H1 (cell line): ENCODE measurements around the gene ELOVL1. TPM values are rescaled to one million over a fixed set of nuclear protein-coding genes. Genes with fewer than 3 reads are reported as not detected.

Experiments
- CTCF ChIA-PET: fragments of 300-600 bp; sonication (Branson Sonifier 250); formaldehyde crosslinking; loops from one replicate; lab custom pipeline; 2021; ENCODE audit not compliant: partially characterized antibody; lab: Charles Lee
- POLR2A ChIA-PET: fragments of 300-600 bp; sonication (Branson Sonifier 250); formaldehyde crosslinking; loops from one replicate; lab custom pipeline; 2021; ENCODE audit warnings: inconsistent platforms; ENCODE audit not compliant: partially characterized antibody; lab: Charles Lee
- DNase-seq, 2 experiments: peaks; one replicate each; pipeline versions ENCODE4 v3.0.0 to v3.0.0-alpha.2; 2010 to 2022; ENCODE audit warnings: low spot score in 2 of 2, low read depth in 1 of 2, mixed read lengths in 1 of 2
- FAIRE-seq: peaks from 2 replicates; lab custom pipeline; 2011; peaks lifted over from hg19 to GRCh38; lab: Jason Lieb, UNC
- H2AFZ ChIP-seq: 2 replicates; pipeline ENCODE4 v1.8.1; 2012; ENCODE audit warnings: low read length, inconsistent platforms
- H2AK5ac ChIP-seq: 2 replicates; pipeline ENCODE4 v1.6.1; 2013; ENCODE audit warnings: low read depth, low read length
- H2BK120ac ChIP-seq: replicated peaks from 2 replicates; pipeline ENCODE3; 2013; ENCODE audit warnings: low read depth, low read length, inconsistent platforms
- H2BK12ac ChIP-seq: 2 replicates; pipeline ENCODE4 v1.6.1; 2013; ENCODE audit warnings: low read depth, low read length
- H2BK15ac ChIP-seq: 2 replicates; pipeline ENCODE4 v1.6.1; 2013; ENCODE audit warnings: low read length
- H2BK20ac ChIP-seq: 2 replicates; pipeline ENCODE4 v1.6.1; 2013; ENCODE audit warnings: low read length
- H2BK5ac ChIP-seq: 2 replicates; pipeline ENCODE4 v1.6.1; 2013; ENCODE audit warnings: low read depth, low read length
- H3K14ac ChIP-seq: 2 replicates; pipeline ENCODE4 v1.6.1; 2013; ENCODE audit warnings: inconsistent platforms; ENCODE audit not compliant: insufficient read length
- H3K18ac ChIP-seq: 2 replicates; pipeline ENCODE4 v1.6.1; 2013; ENCODE audit warnings: low read length; ENCODE audit errors: extremely low read depth
- H3K23ac ChIP-seq: 2 replicates; pipeline ENCODE4 v1.6.1; 2013; ENCODE audit warnings: inconsistent platforms; ENCODE audit not compliant: insufficient read length
- H3K23me2 ChIP-seq: 2 replicates; pipeline ENCODE4 v1.6.1; 2013; ENCODE audit warnings: low read depth, low read length
- H3K27ac ChIP-seq: 2 replicates; pipeline ENCODE4 v1.6.1; 2011; ENCODE audit warnings: low read depth, low read length, inconsistent platforms
- H3K27me3 ChIP-seq, 4 experiments: replicated peaks in 1 of 4; 1 replicate in 1 of 4; 2 replicates in 3 of 4; pipeline versions ENCODE4 v1.6.1 to v1.8.1; 2011 to 2013; ENCODE audit warnings: low read length in 3 of 4, mild to moderate bottlenecking in 3 of 4, inconsistent platforms in 2 of 4, mixed read lengths in 2 of 4, moderate library complexity in 1 of 4; ENCODE audit not compliant: control insufficient read depth in 3 of 4, insufficient read depth in 3 of 4; ENCODE audit errors: extremely low read depth in 1 of 4
- H3K36me3 ChIP-seq, 4 experiments: 2 replicates each; pipeline versions ENCODE4 v1.6.1 to v1.8.1; 2011 to 2013; ENCODE audit warnings: mild to moderate bottlenecking in 4 of 4, low read length in 3 of 4, moderate library complexity in 2 of 4, control low read depth in 1 of 4, inconsistent platforms in 1 of 4; ENCODE audit not compliant: insufficient read depth in 4 of 4, control insufficient read depth in 2 of 4
- H3K4ac ChIP-seq: replicated peaks from 2 replicates; pipeline ENCODE3; 2013; ENCODE audit warnings: low read length, low read depth, mixed read lengths, inconsistent platforms; ENCODE audit not compliant: insufficient read length
- H3K4me1 ChIP-seq, 4 experiments: replicated peaks in 1 of 4; 1 replicate in 1 of 4; 2 replicates in 3 of 4; pipeline versions ENCODE4 v1.6.1 to v1.8.1; 2011 to 2013; ENCODE audit warnings: low read length in 3 of 4, inconsistent platforms in 2 of 4, mixed read lengths in 1 of 4; ENCODE audit not compliant: insufficient read depth in 4 of 4, control insufficient read depth in 3 of 4
- H3K4me2 ChIP-seq, 2 experiments: 2 replicates each; pipeline versions ENCODE4 v1.6.1 to v1.8.1; 2011 to 2013; ENCODE audit warnings: low read depth in 2 of 2, low read length in 2 of 2, control low read depth in 1 of 2, inconsistent platforms in 1 of 2, mild to moderate bottlenecking in 1 of 2; ENCODE audit not compliant: insufficient read depth in 1 of 2
- H3K4me3 ChIP-seq, 4 experiments: fragments of 200-600, 300-600 bp in 1 of 4; sonication (generic), shearing (Covaris generic), sonication (Bioruptor Twin) in 1 of 4; 2 replicates each; pipeline versions ENCODE4 v1.5.1 to v1.8.1; 2011 to 2016; ENCODE audit warnings: low read length in 4 of 4, low read depth in 3 of 4, control low read depth in 2 of 4, inconsistent platforms in 2 of 4, mild to moderate bottlenecking in 2 of 4, mixed read lengths in 1 of 4, moderate library complexity in 1 of 4; ENCODE audit not compliant: insufficient read depth in 2 of 4; ENCODE audit errors: extremely low read depth in 1 of 4
- H3K56ac ChIP-seq: replicated peaks from 2 replicates; pipeline ENCODE3; 2013; ENCODE audit warnings: low read depth, mild to moderate bottlenecking, mixed read lengths, low read length, inconsistent platforms; ENCODE audit not compliant: insufficient read length
- H3K79me1 ChIP-seq: 2 replicates; pipeline ENCODE4 v1.6.1; 2013; ENCODE audit warnings: low read depth, low read length, control low read depth
- H3K79me2 ChIP-seq, 2 experiments: 2 replicates each; pipeline versions ENCODE4 v1.6.1 to v1.8.1; 2012 to 2013; ENCODE audit warnings: low read length in 2 of 2, mild to moderate bottlenecking in 2 of 2, inconsistent platforms in 1 of 2; ENCODE audit not compliant: insufficient read depth in 2 of 2, control insufficient read depth in 1 of 2
- H3K9ac ChIP-seq, 4 experiments: replicated peaks in 1 of 4; 1 replicate in 1 of 4; 2 replicates in 3 of 4; pipeline versions ENCODE4 v1.6.1 to v1.8.1; 2011 to 2013; ENCODE audit warnings: low read depth in 3 of 4, low read length in 3 of 4, control low read depth in 2 of 4, mild to moderate bottlenecking in 2 of 4, moderate library complexity in 2 of 4, inconsistent platforms in 1 of 4; ENCODE audit errors: extremely low read depth in 1 of 4
- H3K9me3 ChIP-seq, 2 experiments: 2 replicates each; pipeline versions ENCODE4 v1.6.1 to v1.8.1; 2012 to 2013; ENCODE audit warnings: mild to moderate bottlenecking in 2 of 2, moderate library complexity in 2 of 2, control low read depth in 1 of 2, inconsistent platforms in 1 of 2, low read depth in 1 of 2, low read length in 1 of 2, mixed read lengths in 1 of 2; ENCODE audit not compliant: insufficient read depth in 2 of 2
- H4K20me1 ChIP-seq, 2 experiments: replicated peaks in 1 of 2; 2 replicates each; pipeline versions ENCODE3 to v1.8.1; 2011 to 2013; ENCODE audit warnings: inconsistent platforms in 2 of 2, low read length in 2 of 2, mild to moderate bottlenecking in 1 of 2; ENCODE audit not compliant: insufficient read depth in 2 of 2, control insufficient read depth in 1 of 2
- H4K5ac ChIP-seq: 2 replicates; pipeline ENCODE4 v1.6.1; 2013; ENCODE audit warnings: low read length, low read depth, mixed read lengths, inconsistent platforms; ENCODE audit not compliant: insufficient read length
- H4K8ac ChIP-seq: 2 replicates; pipeline ENCODE4 v1.8.0; 2013; ENCODE audit warnings: mild to moderate bottlenecking, moderate library complexity, low read length, inconsistent platforms; ENCODE audit not compliant: insufficient read depth; ENCODE audit errors: extremely low read depth
- H4K91ac ChIP-seq: replicated peaks from 2 replicates; pipeline ENCODE3; 2013; ENCODE audit warnings: low read length, mixed read lengths, inconsistent platforms; ENCODE audit not compliant: insufficient read length
- GABPA ChIP-seq: IDR thresholded peaks from 2 replicates; pipeline ENCODE4 v1.6.1; 2011; ENCODE audit warnings: mild to moderate bottlenecking, low read length, moderate library complexity, borderline replicate concordance; ENCODE audit not compliant: insufficient read depth
- MAFK ChIP-seq: IDR thresholded peaks from 2 replicates; pipeline ENCODE4 v1.6.1; 2012; ENCODE audit warnings: low read depth, mild to moderate bottlenecking, improper control_type of control experiment, low read length
- RFX5 ChIP-seq: IDR thresholded peaks from 2 replicates; pipeline ENCODE4 v1.6.1; 2011; ENCODE audit warnings: low read depth, low read length, improper control_type of control experiment, borderline replicate concordance
- SP4 ChIP-seq: IDR thresholded peaks from 2 replicates; pipeline ENCODE4 v1.6.1; 2012; ENCODE audit warnings: low read length, inconsistent platforms
- SUZ12 ChIP-seq: fragments of 200-600 bp; sonication (generic); IDR thresholded peaks from 2 replicates; pipeline ENCODE4 v1.6.1; 2012; ENCODE audit warnings: mild to moderate bottlenecking, inconsistent platforms, low read length, moderate library complexity, mixed read lengths
- WGBS, 2 experiments: shearing (Covaris generic) in 1 of 2; methylation state at CpG; one replicate each; pipeline versions ENCODE4 v1.1.6 to v1.1.7; 2013 to 2015; ENCODE audit warnings: low lambda C conversion rate in 2 of 2, mixed read lengths in 2 of 2, inconsistent platforms in 1 of 2, low coverage in 1 of 2, missing lambda C conversion rate in 1 of 2; ENCODE audit not compliant: insufficient replicate concordance in 2 of 2, insufficient coverage in 1 of 2, insufficient read length in 1 of 2; ENCODE audit errors: extremely low coverage in 1 of 2, missing lambda C conversion rate in 1 of 2; 5-methylcytosine and 5-hydroxymethylcytosine counted together
- polyA plus RNA-seq, 7 experiments: library from polyadenylated mRNA; depleted of rRNA in 3 of 7; stranded (reverse) in 5 of 7; unstranded in 2 of 7; fragments of >200 nt in 5 of 7; fragments of 200-250 nt in 2 of 7; gene quantifications; 1 replicate in 5 of 7; 2 replicates in 1 of 7; 4 replicates in 1 of 7; pipeline versions ENCODE4 v1.2.1 to v1.2.3, GENCODE V29; 2011 to 2013; ENCODE audit warnings: missing spikeins in 2 of 7, mixed read lengths in 2 of 7
- total RNA-seq: library from RNA; stranded (reverse); fragmentation: NEBNext Ultra II Directional; extraction: Animal tissue kit (Norgen Biotek cat#: 25700); gene quantifications from 2 replicates; pipeline ENCODE4 v1.2.1, GENCODE V29; 2021
- TF ChIP-seq, protein P1 (sequence below): IDR thresholded peaks from 2 replicates; pipeline ENCODE4 v1.6.1; 2012; ENCODE audit warnings: low read length, inconsistent platforms
- TF ChIP-seq, protein P2 (sequence below), 3 experiments: IDR thresholded peaks; 1 replicate in 2 of 3; 2 replicates in 1 of 3; pipeline versions ENCODE4 v1.5.1 to v1.6.1; 2011; ENCODE audit warnings: low read length in 3 of 3, mild to moderate bottlenecking in 3 of 3, inconsistent platforms in 2 of 3, low read depth in 1 of 3, moderate library complexity in 1 of 3; ENCODE audit not compliant: insufficient read depth in 1 of 3; ENCODE audit errors: control extremely low read depth in 1 of 3

ELOVL1 gene
- total and polyA plus RNA-seq, 2 of the 8 experiments (the other 6 are each of a cell fraction or from before 2014, with no cell fraction given) = 28.5 to 68.1 TPM

DNA sequence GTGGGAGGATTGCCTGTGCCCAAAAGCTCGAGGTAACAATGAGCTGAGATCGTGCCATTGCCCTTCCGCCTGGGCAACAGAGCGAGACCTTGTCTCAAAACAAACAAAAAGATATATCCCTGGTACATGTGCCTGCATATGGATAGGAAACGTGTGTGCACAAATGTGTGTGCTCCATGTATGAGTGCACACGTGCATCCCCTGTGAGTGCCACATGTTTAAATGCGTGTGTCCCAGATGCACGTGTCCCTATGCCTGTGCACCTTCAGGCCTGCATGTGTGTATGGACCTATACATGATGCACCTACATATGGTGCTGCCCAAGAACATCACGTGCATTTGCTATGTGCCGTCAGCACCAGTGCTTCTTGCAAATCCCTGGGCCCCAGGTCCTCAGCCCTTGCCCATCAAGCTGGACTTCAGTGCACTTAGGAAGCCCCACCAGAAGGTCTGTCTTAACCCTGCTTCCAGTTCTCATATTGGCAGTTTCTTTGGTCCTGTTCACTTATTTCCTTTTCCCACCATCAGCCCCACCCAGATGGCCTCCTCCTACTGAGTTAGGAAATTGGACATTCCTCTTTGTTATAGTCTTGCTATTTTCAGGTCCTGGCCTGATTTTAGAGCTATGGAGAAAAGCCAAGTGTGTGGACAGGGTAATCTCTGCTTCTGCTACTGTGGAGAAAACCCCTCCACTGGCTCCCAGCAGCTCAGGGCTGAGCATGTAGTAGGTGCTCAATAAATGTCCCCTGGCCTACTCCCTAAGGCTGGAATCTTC lies 51.7 kb downstream of the ELOVL1 start:
- H3K4me2 ChIP-seq = no peak overlapping the region
- no peak overlapping the region for H4K5ac ChIP-seq
- H4K8ac ChIP-seq = peak overlapping the region; percentile 35; the same call in 1 of the 2 replicates
- H2BK20ac ChIP-seq = no peak overlapping the region
- TF ChIP-seq, protein P1, sequence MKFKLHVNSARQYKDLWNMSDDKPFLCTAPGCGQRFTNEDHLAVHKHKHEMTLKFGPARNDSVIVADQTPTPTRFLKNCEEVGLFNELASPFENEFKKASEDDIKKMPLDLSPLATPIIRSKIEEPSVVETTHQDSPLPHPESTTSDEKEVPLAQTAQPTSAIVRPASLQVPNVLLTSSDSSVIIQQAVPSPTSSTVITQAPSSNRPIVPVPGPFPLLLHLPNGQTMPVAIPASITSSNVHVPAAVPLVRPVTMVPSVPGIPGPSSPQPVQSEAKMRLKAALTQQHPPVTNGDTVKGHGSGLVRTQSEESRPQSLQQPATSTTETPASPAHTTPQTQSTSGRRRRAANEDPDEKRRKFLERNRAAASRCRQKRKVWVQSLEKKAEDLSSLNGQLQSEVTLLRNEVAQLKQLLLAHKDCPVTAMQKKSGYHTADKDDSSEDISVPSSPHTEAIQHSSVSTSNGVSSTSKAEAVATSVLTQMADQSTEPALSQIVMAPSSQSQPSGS = no peak
- TF ChIP-seq SP4 (no peak), GABPA (no peak), SUZ12 (no peak), MAFK (no peak), RFX5 (no peak)
- TF ChIP-seq, protein P2, sequence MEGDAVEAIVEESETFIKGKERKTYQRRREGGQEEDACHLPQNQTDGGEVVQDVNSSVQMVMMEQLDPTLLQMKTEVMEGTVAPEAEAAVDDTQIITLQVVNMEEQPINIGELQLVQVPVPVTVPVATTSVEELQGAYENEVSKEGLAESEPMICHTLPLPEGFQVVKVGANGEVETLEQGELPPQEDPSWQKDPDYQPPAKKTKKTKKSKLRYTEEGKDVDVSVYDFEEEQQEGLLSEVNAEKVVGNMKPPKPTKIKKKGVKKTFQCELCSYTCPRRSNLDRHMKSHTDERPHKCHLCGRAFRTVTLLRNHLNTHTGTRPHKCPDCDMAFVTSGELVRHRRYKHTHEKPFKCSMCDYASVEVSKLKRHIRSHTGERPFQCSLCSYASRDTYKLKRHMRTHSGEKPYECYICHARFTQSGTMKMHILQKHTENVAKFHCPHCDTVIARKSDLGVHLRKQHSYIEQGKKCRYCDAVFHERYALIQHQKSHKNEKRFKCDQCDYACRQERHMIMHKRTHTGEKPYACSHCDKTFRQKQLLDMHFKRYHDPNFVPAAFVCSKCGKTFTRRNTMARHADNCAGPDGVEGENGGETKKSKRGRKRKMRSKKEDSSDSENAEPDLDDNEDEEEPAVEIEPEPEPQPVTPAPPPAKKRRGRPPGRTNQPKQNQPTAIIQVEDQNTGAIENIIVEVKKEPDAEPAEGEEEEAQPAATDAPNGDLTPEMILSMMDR (IDR thresholded peaks at IDR 0.05; ENCODE audit: control extremely low read depth in 1 of 3, insufficient read depth in 1 of 3, low read depth in 1 of 3, low read length in 3 of 3) = no peak
- TF ChIP-seq, all 59 proteins: peak for 0
- WGBS, 2 experiments = 89% methylated on average over 10 of the region's 10 CpGs; no CpG with 5 or more reads in 1 of the 2 experiments
- no peak overlapping the region for H3K14ac ChIP-seq
- H3K27me3 ChIP-seq = no peaks in the 10 kb centered on the region; a peak in 2 of 7 replicates
- H3K4me1 ChIP-seq = peaks cover 0 to 5% (median 0%) of the 10 kb centered on the region in 4 experiments; a peak in 1 of 7 replicates
- no peak overlapping the region for H2BK15ac ChIP-seq
- no peak overlapping the region for H3K23ac ChIP-seq
- no peak overlapping the region for H3K4me3 ChIP-seq
- H2BK12ac ChIP-seq = no peak overlapping the region
- H2AK5ac ChIP-seq = no peak overlapping the region
- no peaks in the 10 kb centered on the region for H3K36me3 ChIP-seq
- H4K20me1 ChIP-seq = no peaks in the 10 kb centered on the region
- no peak overlapping the region for H3K9ac ChIP-seq
- H3K56ac ChIP-seq = no peak overlapping the region
- ChIA-PET POLR2A (interaction anchor here (1.0 to 1.2 kb wide), 3 partner anchors 9 to 42 kb away, joined by 3 to 4 read pairs (median 3); no protein-coding TSS in a partner anchor), CTCF (interaction anchor here (0.8 to 3.9 kb wide), 10 partner anchors 8 to 89 kb away, joined by 3 to 19 read pairs (median 4); partner anchors contain the start of gene C1orf210)
- H3K27ac ChIP-seq = no peak overlapping the region
- H3K4ac ChIP-seq = peak overlapping the region; percentile 33
- H3K23me2 ChIP-seq = no peaks in the 10 kb centered on the region
- no peak overlapping the region for H2AFZ ChIP-seq
- H3K79me1 ChIP-seq = no peaks in the 10 kb centered on the region
- no peak overlapping the region for H2BK120ac ChIP-seq
- no peaks in the 10 kb centered on the region for H3K79me2 ChIP-seq
- no peak overlapping the region for H3K18ac ChIP-seq
- H4K91ac ChIP-seq = no peak overlapping the region
- H2BK5ac ChIP-seq = no peak overlapping the region
- DNase-seq (no peak), FAIRE-seq (no peak)
- H3K9me3 ChIP-seq = no peaks in the 10 kb centered on the region
